Spinal cord (tissue), 10 donors: ENCODE data around the gene ISX. TPM values are rescaled to one million over a fixed set of nuclear protein-coding genes. Genes with fewer than 3 reads are reported as not detected.
"Not testable (repeated sequence)": the region's sequence is repeated elsewhere in the genome, so short reads cannot be mapped to it uniquely, and the experiment has no call there.

ENCODE experiments used
- DNase-seq, 6 donors: peaks; one replicate each; pipeline versions ENCODE4 v3.0.0 to v3.0.0-alpha.2; 2013 to 2015; ENCODE audit warnings: low spot score in 6 of 6, low read depth in 4 of 6
- H3K27ac ChIP-seq: one replicate; pipeline ENCODE4 v1.5.1; 2013; ENCODE audit warnings: low read depth, low read length, control low read depth
- H3K27me3 ChIP-seq: one replicate; pipeline ENCODE4 v1.6.1; 2013; ENCODE audit warnings: low read length; ENCODE audit not compliant: control insufficient read depth, insufficient read depth
- H3K36me3 ChIP-seq: one replicate; pipeline ENCODE4 v1.6.1; 2013; ENCODE audit warnings: low read length; ENCODE audit not compliant: control insufficient read depth, insufficient read depth
- H3K4me1 ChIP-seq: one replicate; pipeline ENCODE4 v1.6.1; 2013; ENCODE audit warnings: low read length; ENCODE audit not compliant: control insufficient read depth, insufficient read depth
- H3K4me3 ChIP-seq: one replicate; pipeline ENCODE4 v1.5.1; 2013; ENCODE audit warnings: low read depth, low read length, control low read depth
- H3K9me3 ChIP-seq: one replicate; pipeline ENCODE4 v1.6.1; 2013; ENCODE audit warnings: low read length; ENCODE audit not compliant: control insufficient read depth, insufficient read depth
- WGBS: methylation state at CpG from one replicate; pipeline ENCODE4 v1.1.5; 2013; ENCODE audit warnings: missing lambda C conversion rate; ENCODE audit not compliant: insufficient coverage; 5-methylcytosine and 5-hydroxymethylcytosine counted together
- long read RNA-seq, 4 donors: transcript quantifications; one replicate each; lab custom pipeline, GENCODE V29; 2026
- polyA plus RNA-seq, 2 donors: library from polyadenylated mRNA; unstranded; fragments of 120-200 nt; gene quantifications; one replicate each; pipeline ENCODE4 v1.2.1, GENCODE V29; 2013; ENCODE audit not compliant: insufficient read length in 2 of 2
- total RNA-seq, 2 donors: library from RNA; depleted of rRNA in 1 of 2; stranded (reverse); fragments of 120-200 nt in 1 of 2; fragments of >200 nt in 1 of 2; gene quantifications; one replicate each; pipeline versions ENCODE4 v1.2.3 to v1.2.4, GENCODE V29; 2013 to 2014
- donor health status: healthy.

The ISX gene
- total RNA-seq: not detected
- not detected for polyA plus RNA-seq
- long read RNA-seq, donor 1: 0 reads
- long read RNA-seq, donor 2: 0 reads
- long read RNA-seq, donor 3: 0 reads
- long read RNA-seq, donor 4, partial matches to known transcripts: 0 of 1 reads
- long read RNA-seq, donor 4, other reads (novel, unspliced or antisense): 0 of 1 reads

DNA sequence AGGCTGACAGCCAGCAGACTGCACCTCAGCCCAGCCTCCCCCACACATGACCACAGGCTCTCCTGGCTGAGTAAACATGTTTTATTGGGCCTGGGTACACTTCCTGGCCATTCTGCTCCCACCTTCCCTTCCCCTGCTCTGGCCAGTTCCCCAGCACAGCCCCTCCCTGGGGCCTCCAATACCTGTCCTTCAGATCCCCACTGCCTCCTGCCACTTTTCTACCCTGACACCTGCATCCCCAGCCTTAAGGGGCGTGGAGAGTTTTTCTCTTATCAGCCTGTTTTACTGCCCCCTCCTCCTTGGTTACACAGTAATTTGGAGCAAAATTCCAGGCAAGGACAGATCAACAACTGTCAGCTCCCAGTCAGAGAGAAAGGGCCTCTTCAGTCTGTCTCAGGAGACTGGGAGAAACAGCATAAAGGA lies at the start of gene ISX:
TSS of gene ISX (plus strand) at position 363 of the 423 bp plus-strand sequence. CDS start 930 bp downstream, outside the sequence.
- Histone ChIP-seq H3K36me3 (no peaks in the 10 kb centered on the region), H3K27ac (no peak within 1 kb of the TSS), H3K9me3 (no peaks in the 10 kb centered on the region), H3K4me3 (no peak within 1 kb of the TSS), H3K27me3 (no peaks in the 10 kb centered on the region), H3K4me1 (no peaks in the 10 kb centered on the region)
- DNase-seq: no peak
- WGBS: 43% methylated on average over 1 of the region's 1 CpG

DNA sequence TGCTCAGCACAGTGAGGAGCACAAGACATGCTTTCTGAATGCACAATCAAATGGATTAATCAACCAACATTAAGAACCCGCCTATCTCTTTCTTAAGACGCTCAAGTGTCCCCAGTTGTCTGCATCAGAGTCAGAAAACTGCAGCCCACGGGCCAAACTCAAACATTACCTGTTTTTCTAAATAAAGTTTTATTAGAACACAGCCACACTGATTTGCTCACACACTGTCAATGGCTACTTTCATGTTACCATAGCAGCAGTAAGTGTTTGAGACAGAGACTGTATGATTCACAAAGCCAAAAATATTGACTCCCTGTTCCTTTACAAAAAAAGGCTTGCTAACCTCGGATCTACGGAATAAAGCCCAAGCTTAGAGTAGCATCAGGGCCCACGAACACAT lies 49.0 kb upstream of the ISX start:
- H3K9me3 ChIP-seq: no peaks in the 10 kb centered on the region
- no peak overlapping the region for H3K4me3 ChIP-seq
- H3K4me1 ChIP-seq: peaks cover 8% of the 10 kb centered on the region
- H3K27ac ChIP-seq: no peak overlapping the region
- WGBS: 87% methylated on average over 6 of the region's 6 CpGs
- DNase-seq: no peak
- no peaks in the 10 kb centered on the region for H3K27me3 ChIP-seq
- H3K36me3 ChIP-seq: no peaks in the 10 kb centered on the region

DNA sequence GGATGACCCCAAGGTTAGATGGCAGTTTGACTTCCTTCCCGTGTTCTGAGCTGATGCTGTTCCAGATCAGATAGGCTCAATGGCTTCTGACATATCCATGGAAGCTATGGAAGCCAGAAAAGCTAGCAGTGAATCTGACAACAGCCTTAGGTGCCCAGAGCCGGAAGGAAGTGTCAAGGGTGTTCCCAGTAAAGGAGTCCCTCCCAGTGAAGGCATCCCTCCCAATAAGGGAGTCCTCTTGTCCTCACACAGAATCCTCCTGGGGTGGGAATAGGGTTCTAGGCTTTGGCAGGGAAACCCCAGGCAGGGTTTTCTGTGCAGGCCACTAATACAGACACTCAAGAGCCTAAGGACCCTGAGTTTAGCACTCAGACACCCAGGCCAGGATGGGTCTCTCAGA lies 47.0 kb upstream of the ISX start:
- Histone ChIP-seq H3K9me3 (no peaks in the 10 kb centered on the region), H3K27me3 (no peaks in the 10 kb centered on the region), H3K4me3 (no peak overlapping the region), H3K36me3 (no peaks in the 10 kb centered on the region), H3K4me1 (peaks cover 12% of the 10 kb centered on the region), H3K27ac (no peak overlapping the region)
- 93% methylated on average over 1 of the region's 2 CpGs for WGBS
- no peak for DNase-seq

DNA sequence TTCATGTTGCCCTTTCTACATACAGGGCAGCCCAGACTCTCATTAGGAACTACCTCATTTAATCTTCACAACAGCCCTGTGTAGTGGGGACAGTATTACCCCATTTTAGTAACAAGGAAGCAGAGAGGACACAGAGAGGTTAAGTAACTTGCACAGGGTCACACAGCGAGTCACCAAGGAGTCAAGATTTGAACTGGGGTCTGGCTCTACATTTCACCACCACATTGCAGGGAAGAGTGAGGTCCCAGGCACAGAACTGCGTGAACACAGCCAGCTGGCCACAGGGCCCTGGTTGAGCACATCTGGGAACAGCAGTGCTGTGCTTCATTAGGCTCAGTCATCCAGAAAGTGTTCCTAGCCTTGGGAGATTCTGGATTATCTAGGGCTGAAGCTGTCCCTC lies 45.4 kb upstream of the ISX start:
- no peak overlapping the region for H3K27ac ChIP-seq
- H3K4me3 ChIP-seq: no peak overlapping the region
- peaks cover 17% of the 10 kb centered on the region for H3K4me1 ChIP-seq
- WGBS: 100% methylated on average over 2 of the region's 2 CpGs
- H3K9me3 ChIP-seq: no peaks in the 10 kb centered on the region
- H3K36me3 ChIP-seq: no peaks in the 10 kb centered on the region
- H3K27me3 ChIP-seq: no peaks in the 10 kb centered on the region
- no peak for DNase-seq

DNA sequence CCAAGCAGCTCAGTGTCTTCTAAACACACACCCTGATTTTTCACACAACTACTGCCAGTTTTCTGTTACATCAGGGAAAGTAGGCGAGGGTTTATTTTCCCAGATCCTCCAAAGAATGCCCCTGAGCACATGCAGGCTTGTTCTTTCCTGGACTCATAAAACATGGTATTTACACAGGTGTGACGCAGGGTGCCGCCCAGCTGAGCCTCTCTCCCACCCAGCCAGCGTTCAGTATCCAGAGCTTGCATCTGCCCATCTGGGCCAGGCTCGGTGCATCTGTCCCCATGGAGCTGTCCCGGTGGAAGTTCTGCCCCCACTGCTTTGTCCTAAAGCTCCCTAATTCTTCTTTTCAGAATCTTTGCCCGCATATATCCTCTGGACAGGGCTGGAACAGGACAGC lies 44.8 kb upstream of the ISX start:
- H3K4me1 ChIP-seq: peaks cover 17% of the 10 kb centered on the region
- H3K36me3 ChIP-seq: no peaks in the 10 kb centered on the region
- DNase-seq: peak in 1 of 6 donors; percentile 24
- no peaks in the 10 kb centered on the region for H3K27me3 ChIP-seq
- H3K4me3 ChIP-seq: no peak overlapping the region
- WGBS: 53% methylated on average over 7 of the region's 7 CpGs
- no peaks in the 10 kb centered on the region for H3K9me3 ChIP-seq
- H3K27ac ChIP-seq: no peak overlapping the region

DNA sequence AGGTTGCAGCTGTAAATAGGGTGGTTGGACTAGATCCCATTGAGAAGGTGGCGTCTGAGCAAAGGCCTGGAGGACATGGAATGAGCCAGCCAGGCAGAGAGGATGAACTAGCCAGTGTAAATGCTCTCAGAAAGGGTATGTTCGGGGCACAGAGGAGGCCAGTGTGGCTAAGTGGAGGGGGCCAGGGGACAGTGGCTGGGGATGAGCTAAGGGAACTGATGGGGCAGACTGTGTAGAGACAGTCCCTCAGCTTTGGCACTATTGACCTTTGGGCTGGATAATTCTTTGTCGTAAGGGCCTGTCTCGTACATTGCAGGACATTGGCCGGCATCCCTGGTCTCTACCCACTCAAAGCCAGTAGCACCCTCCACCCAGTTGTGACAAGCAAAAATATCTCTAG lies 43.7 kb upstream of the ISX start:
- Histone ChIP-seq H3K9me3 (no peaks in the 10 kb centered on the region), H3K27me3 (no peaks in the 10 kb centered on the region), H3K36me3 (no peaks in the 10 kb centered on the region), H3K4me3 (no peak overlapping the region), H3K27ac (no peak overlapping the region), H3K4me1 (peaks cover 17% of the 10 kb centered on the region)
- 95% methylated on average over 4 of the region's 5 CpGs for WGBS
- DNase-seq: no peak

DNA sequence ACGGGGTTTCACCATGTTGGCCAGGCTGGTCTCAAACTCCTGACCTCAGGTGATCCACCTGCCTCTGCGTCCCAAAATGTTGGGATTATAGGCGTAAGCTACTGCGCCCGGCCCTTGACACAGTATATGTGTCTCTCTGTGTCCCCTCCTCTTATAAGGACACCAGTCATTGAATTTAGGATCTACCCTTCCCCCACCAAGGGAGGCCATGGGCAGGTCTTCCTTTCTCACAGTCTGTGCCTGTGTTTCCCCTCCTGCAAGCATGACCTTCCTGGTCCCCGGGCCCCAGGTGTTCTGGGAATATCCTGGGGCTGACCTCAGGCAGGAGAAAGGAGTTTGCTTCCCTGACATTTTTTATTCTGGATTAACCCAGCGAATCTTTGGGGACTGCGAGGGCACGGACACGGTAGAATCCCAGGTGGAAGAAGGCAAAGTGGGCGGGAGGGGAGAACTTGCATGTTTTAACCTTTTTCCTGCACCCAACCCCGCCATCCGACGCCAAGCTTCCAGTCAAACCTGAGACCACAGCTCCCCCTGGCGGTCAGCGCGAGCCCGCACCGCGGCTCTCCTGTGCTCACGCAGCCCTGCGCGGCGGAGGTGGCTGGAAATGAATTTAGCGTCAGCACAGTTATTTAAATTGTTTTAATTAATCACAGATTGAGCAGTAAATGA lies 42.1 kb upstream of the ISX start:
- peak; percentile 53 to 96 (median 69) for DNase-seq
- H3K4me3 ChIP-seq: no peak overlapping the region
- peaks cover 17% of the 10 kb centered on the region for H3K4me1 ChIP-seq
- 24% methylated on average over 20 of the region's 25 CpGs for WGBS
- H3K36me3 ChIP-seq: no peaks in the 10 kb centered on the region
- no peak overlapping the region for H3K27ac ChIP-seq
- H3K27me3 ChIP-seq: no peaks in the 10 kb centered on the region
- H3K9me3 ChIP-seq: no peaks in the 10 kb centered on the region

DNA sequence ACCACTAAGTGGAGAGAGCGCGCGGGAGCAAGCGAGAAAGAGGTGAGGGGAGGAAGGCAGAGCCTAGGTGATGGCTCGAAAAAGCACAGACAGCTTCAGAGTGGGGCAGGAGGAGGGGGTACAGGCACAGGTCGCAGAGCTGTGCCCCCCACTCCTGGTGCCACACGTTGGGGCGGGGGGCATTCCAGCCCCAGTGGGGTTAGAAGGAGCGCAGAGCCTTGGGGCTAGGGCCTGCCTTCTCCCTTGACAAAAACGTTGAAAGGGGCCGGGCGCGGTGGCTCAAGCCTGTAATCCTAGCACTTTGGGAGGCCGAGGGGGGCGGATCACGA lies 41.6 kb upstream of the ISX start:
- no peaks in the 10 kb centered on the region for H3K27me3 ChIP-seq
- no peaks in the 10 kb centered on the region for H3K36me3 ChIP-seq
- no peak overlapping the region for H3K27ac ChIP-seq
- DNase-seq: no peak
- WGBS: 27% methylated on average over 13 of the region's 16 CpGs
- peaks cover 17% of the 10 kb centered on the region for H3K4me1 ChIP-seq
- H3K9me3 ChIP-seq: no peaks in the 10 kb centered on the region
- H3K4me3 ChIP-seq: no peak overlapping the region

DNA sequence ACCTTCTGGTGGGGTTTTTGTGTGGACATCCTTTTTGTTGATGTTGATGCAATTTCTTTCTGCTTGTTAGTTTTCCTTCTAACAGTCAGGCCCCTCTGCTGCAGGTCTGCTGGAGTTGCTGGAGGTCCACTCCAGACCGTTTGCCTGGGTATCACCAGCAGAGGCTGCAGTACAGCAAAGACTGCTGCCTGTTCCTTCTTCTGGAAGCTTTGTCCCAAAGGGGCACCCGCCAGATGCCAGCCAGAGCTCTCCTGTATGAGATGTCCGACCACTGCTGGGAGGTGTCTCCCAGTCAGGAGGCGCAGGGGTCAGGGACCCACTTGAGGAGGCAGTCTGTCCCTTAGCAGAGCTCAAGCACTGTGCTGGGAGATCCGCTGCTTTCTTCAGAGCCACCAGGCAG lies 35.8 kb upstream of the ISX start:
- not testable (repeated sequence) for H3K27ac ChIP-seq, H3K4me1 ChIP-seq, H3K9me3 ChIP-seq, H3K27me3 ChIP-seq, DNase-seq, H3K36me3 ChIP-seq, H3K4me3 ChIP-seq
- 91% methylated on average over 5 of the region's 5 CpGs for WGBS

DNA sequence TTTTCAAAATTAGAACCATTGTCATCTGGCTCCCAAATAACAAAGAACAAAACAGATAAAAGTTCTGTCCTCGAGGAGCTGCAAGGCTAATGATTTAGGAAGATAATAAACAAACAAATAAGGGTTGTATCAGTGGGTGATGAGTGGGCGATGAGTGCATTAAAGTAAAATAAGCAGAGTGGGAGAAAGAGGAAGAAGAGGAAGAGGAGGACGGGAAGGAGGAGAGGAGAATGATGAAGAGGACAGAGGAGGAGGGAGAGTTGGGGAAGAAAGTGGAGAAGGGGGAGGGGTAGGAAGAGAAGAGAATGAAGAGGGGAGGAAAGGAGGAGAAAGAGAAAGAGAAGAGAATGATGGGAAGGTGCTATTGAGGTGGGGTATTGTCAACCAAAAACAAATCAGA lies 33.4 kb upstream of the ISX start:
- Histone ChIP-seq H3K4me1 (no peaks in the 10 kb centered on the region), H3K27me3 (no peaks in the 10 kb centered on the region), H3K4me3 (no peak overlapping the region), H3K36me3 (no peaks in the 10 kb centered on the region), H3K27ac (no peak overlapping the region), H3K9me3 (no peaks in the 10 kb centered on the region)
- WGBS: 68% methylated on average over 2 of the region's 3 CpGs
- DNase-seq: no peak
